ENCODE results near the gene FDPS.
A peak's percentile ranks its signal among the peaks of the same experiment; 100 is the strongest.
"Not testable (repeated sequence)": the region's sequence is repeated elsewhere in the genome, so short reads cannot be mapped to it uniquely, and the experiment has no call there.

The FDPS gene

DNA sequence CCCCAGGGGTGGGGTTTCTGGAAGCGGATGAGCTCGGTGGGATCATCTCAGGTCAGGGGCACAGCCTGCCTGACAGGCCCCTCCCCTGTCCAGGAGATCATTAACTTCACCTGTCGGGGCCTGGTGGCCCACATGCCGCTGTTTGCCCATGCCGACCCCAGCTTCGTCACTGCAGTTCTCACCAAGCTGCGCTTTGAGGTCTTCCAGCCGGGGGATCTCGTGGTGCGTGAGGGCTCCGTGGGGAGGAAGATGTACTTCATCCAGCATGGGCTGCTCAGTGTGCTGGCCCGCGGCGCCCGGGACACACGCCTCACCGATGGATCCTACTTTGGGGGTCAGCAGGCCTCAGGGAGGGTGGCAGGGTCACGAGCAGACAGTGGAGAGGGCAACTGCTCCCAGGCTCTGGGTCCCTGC is 23.0 kb upstream of the FDPS start:
- no peak for DNase-seq (ENCODE audit: low read depth)

DNA sequence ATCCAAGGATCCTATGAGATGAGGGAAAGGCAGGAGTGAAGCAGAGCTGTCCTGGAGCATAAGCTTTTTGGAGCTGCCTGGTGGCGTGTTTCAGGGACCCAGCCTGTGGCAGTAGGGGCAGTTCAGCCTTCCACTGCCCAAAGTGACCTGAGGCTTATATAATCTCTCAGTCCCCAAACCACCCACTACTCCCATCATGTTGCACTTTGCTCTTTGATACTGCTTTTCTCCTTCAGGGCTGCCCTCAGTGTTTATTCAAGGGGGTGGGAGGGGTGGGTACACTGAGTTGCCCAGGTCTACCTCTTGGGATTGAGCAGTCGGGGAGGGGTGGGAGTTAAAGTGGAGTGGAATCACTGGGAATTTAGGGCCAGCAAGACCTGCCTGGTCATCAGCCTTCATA is 22.1 kb upstream of the FDPS start:
- DNase-seq (ENCODE audit: low read depth): no peak

DNA sequence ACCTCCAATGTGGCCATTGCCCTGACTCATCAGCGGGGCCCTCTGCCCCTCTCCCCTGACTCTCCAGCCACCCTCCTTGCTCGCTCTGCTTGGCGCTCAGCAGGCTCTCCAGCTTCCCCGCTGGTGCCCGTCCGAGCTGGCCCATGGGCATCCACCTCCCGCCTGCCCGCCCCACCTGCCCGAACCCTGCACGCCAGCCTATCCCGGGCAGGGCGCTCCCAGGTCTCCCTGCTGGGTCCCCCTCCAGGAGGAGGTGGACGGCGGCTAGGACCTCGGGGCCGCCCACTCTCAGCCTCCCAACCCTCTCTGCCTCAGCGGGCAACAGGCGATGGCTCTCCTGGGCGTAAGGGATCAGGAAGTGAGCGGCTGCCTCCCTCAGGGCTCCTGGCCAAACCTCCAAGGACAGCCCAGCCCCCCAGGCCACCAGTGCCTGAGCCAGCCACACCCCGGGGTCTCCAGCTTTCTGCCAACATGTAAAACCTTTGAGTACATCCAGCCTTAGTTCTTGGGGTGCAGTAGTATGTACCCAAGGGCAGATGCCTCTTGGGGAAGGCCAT is 20.6 kb upstream of the FDPS start:
- DNase-seq (ENCODE audit: low read depth): no peak

- not testable (repeated sequence) for DNase-seq (ENCODE audit: low read depth)
Measured at GRCh38 chr1:155291006-155291405, 17.7 kb upstream of the FDPS start.

- no peak for DNase-seq (ENCODE audit: low read depth)
Measured at GRCh38 chr1:155293086-155293749, 15.4 kb upstream of the FDPS start.

DNA sequence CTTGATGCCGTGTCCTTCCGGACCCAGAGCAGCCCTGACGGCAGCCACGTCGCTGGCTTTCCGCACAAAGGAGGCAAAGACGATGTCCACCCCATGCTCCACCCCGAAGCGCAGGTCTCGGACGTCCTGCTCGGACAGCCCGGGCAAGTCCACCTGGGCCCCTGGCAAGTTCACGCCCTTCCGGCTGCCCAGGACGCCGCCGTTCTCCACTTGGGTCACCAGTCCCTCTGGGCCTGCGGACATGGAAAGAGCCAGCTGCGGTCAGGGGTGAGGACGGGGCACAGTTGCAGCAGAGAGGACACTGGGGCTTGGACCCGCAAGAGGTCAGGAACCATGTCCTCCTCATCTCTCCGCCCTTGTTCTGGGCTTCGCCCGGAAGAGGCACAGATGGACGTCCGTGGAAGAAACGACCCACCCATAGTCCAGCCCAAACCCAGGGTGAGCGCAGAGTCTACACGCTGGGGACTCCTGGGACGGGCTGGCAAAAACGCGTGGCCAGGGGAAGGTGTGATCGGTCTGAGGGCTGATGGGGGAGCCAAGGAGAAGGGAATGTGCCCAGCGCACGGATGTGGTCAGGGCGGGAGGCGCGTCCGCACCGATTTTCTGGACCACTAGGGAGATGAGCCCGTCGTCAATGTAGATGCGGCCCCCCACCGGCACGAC is 14.0 kb upstream of the FDPS start:
- no peak for DNase-seq (ENCODE audit: low read depth)

- DNase-seq (ENCODE audit: low read depth): no peak
Measured at GRCh38 chr1:155295183-155295941, 13.3 kb upstream of the FDPS start.

DNA sequence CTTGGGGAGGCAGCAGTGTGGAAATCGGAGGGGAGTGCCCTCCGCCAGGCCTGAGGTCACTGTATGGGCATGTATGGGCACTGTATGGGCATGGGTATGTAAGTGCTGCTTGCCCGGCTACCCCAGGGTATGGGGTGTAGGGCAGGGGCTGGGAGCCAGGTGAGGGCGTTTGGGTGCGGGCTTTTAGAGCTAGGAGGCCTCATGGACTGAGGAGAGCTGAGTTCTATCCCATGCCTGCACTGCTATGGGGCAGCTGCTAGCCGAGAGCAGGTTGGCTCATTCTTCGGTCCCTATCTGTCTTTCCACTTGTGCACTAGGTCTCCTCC is 12.8 kb upstream of the FDPS start:
- DNase-seq (ENCODE audit: low read depth): no peak

- DNase-seq (ENCODE audit: low read depth): no peak
Measured at GRCh38 chr1:155296661-155297060, 12.0 kb upstream of the FDPS start.

DNA sequence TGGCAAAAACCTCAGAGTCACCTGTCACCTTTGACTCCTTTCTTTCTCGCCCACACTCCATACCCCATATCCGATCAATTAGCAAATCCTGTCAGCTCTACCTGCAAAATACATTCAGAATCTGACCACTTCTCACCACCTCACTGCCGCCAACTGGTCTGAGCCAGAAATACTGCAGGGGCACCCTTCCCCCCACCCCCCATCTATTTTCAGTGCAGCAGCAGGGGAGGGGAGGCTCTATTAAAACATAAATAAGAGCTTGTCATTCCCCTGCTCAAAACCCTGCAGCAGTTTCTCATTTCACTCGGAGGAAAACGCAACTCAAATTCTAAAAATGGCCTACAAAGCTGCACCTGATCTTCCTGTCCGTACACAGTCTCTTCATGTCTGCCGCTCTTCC is 11.3 kb upstream of the FDPS start:
- no peak for DNase-seq (ENCODE audit: low read depth)

DNA sequence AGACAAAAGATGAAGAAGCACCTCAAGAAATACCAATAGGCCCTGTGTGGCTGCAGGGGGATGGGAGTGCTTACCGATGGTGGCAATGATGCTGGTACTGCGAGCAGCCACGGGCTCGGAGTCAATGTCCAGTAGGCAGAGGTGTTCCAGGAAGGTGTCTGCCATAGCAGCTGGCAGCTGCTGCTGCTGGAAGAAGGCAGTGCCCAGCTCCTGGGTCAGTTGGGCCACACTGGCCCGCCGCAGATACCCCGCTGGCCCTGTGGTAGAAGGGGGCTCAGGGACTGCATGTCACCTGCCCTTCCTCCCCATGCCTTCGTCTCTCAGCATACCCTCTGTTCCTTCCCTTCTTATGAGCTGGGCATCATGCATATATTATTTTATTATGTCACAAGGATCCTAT is 8.6 kb upstream of the FDPS start:
- DNase-seq (ENCODE audit: low read depth): no peak

DNA sequence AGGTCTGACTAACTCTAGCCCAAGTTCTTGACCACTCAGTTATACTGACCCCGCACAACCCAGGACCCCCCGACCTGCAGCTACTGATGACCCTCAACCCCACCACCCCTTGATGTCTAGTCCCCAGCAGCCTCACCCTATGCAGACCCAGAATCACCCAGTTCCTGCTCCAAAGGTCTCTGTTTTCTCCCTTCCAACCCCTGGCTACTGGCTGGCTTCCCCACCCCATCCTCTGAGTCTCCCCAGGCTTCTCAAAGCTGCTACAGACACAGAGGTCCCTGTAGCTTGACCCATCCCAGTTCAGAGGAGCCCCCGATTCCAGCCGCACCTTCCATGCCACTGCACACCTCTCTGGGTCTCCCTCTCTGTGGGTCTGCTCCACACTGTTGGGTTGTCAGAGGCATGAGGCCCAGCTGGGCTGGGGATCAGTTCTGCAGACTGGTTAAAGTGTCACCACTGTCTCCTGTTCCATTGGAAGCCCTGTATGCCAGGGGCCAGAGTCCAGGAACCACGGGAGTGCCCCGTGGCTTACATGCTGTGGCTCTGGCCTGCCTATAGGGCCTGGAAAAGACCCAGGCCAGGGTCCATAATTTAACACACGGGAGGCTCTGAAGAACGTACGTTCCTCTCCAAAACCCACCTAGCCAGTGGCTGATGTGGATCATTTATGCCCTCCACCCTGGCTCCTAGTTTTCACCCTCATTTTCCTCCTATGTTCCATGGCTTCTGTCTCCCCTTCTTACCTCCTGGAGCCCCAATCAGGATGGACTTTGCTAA is 7.9 kb upstream of the FDPS start:
- DNase-seq (ENCODE audit: low read depth): no peak

- DNase-seq (ENCODE audit: low read depth): no peak
Measured at GRCh38 chr1:155301342-155301841, 7.3 kb upstream of the FDPS start, which contains the start of gene PKLR. Gene PKLR, minus strand, starts transcription at chr1:155301438. Its CDS starts 43 bp downstream, at chr1:155301395.

GRCh38 chr1:155304558-155305063 is 4.1 kb upstream of the FDPS start:
- no peak for DNase-seq (ENCODE audit: low read depth)

GRCh38 chr1:155305881-155306391 is 2.7 kb upstream of the FDPS start:
- no peak for DNase-seq (ENCODE audit: low read depth)

- DNase-seq (ENCODE audit: low read depth): peak; percentile 34
Measured at GRCh38 chr1:155307247-155307740, 1.4 kb upstream of the FDPS start.

GRCh38 chr1:155309423-155310021 is 856 bp downstream of the FDPS start:
- DNase-seq (ENCODE audit: low read depth): peak; percentile 10

- DNase-seq (ENCODE audit: low read depth): no peak
Measured at GRCh38 chr1:155313261-155313660, 4.6 kb downstream of the FDPS start.

DNA sequence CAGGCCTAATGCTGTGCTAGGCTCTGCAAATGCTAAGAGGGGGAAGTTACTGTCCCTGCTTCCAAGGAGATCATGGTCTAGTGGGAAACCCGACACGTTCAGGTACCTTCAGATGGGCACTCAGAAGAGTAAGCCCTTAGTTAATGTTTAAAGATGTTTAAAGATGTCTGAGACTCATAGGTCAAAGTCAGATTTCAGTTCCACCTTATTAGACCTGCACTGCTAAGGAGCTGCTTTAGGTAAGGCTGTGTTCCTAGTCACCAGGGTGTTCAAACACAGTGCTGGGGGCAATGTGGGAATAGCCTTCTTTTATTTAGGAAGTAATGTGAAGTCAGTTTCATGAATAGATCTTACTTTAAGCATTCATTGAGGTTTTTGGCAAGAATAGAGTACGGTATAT is 8.3 kb downstream of the FDPS start:
- DNase-seq (ENCODE audit: low read depth): no peak

- no peak for DNase-seq (ENCODE audit: low read depth)
Measured at GRCh38 chr1:155318082-155318481, 9.4 kb downstream of the FDPS start.

DNA sequence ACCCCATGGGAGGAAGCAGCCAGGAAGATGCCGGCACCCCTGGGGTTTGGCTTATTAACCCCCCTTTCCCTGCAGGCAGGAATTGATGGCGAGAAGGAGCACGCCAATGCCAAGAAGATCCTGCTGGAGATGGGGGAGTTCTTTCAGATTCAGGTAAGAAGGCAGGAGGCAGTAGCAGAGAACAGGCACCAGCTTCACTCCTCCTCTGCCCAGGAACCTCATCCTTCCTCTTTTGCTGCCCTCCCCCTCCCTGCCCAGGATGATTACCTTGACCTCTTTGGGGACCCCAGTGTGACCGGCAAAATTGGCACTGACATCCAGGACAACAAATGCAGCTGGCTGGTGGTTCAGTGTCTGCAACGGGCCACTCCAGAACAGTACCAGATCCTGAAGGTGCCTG is 10.9 kb downstream of the FDPS start:
- DNase-seq (ENCODE audit: low read depth): no peak

All from fibroblast of gingiva (primary cell).